HepG2 (cell line): Measurements from ENCODE around the gene GNL1. TPM values are rescaled to one million over a fixed set of nuclear protein-coding genes. Genes with fewer than 3 reads are reported as not detected.

Experiments
- BRCA1 ChIP-seq: sonication (generic); formaldehyde crosslinking; IDR thresholded peaks from 2 replicates; pipeline ENCODE4 v1.4.0; 2020; ENCODE audit warnings: missing genetic modification reagents
- ELF1 ChIP-seq: sonication (generic); formaldehyde crosslinking; IDR thresholded peaks from 2 replicates; pipeline ENCODE4 v1.4.0; 2020; ENCODE audit warnings: missing genetic modification reagents
- HNRNPL ChIP-seq: fragments of 200-400 bp; formaldehyde crosslinking; IDR thresholded peaks from 2 replicates; pipeline ENCODE4 v1.6.1; 2017; ENCODE audit warnings: mild to moderate bottlenecking, low read depth, low read length
- KAT8 ChIP-seq: IDR thresholded peaks from 2 replicates; pipeline ENCODE4 v1.6.1; 2016; ENCODE audit warnings: missing genetic modification reagents, missing compliant biosample characterization
- NFIB ChIP-seq: sonication (generic); formaldehyde crosslinking; IDR thresholded peaks from 2 replicates; pipeline ENCODE4 v1.9.0; 2021; ENCODE audit warnings: missing genetic modification reagents, mild to moderate bottlenecking, borderline replicate concordance
- ZNF354B ChIP-seq: sonication (generic); formaldehyde crosslinking; IDR thresholded peaks from 2 replicates; pipeline ENCODE4 v1.8.0; 2022; ENCODE audit warnings: mild to moderate bottlenecking, missing genetic modification reagents
- ZNF484 ChIP-seq: sonication (generic); formaldehyde crosslinking; IDR thresholded peaks from 2 replicates; pipeline ENCODE4 v1.5.1; 2020; ENCODE audit warnings: mild to moderate bottlenecking, low read depth, missing genetic modification reagents, borderline replicate concordance
- ZNF572 ChIP-seq: sonication (generic); formaldehyde crosslinking; IDR thresholded peaks from 2 replicates; pipeline ENCODE4 v1.5.1; 2020; ENCODE audit warnings: mild to moderate bottlenecking, missing genetic modification reagents
- ZNF619 ChIP-seq: sonication (generic); formaldehyde crosslinking; IDR thresholded peaks from 2 replicates; pipeline ENCODE4 v1.4.0; 2020; ENCODE audit warnings: mild to moderate bottlenecking, missing genetic modification reagents
- ZNF7 ChIP-seq: IDR thresholded peaks from 2 replicates; pipeline ENCODE4 v1.6.1; 2016; ENCODE audit warnings: missing biosample characterization, missing genetic modification reagents
- ZNF777 ChIP-seq: sonication (generic); formaldehyde crosslinking; IDR thresholded peaks from 2 replicates; pipeline ENCODE4 v1.4.0; 2020; ENCODE audit warnings: missing genetic modification reagents
- polyA plus RNA-seq, 8 experiments: library from polyadenylated mRNA; depleted of rRNA in 3 of 8; stranded (reverse) in 7 of 8; unstranded in 1 of 8; fragments of >200 nt; fragmentation: Illumina TruSeq in 4 of 8; extraction: Trizol in 4 of 8; gene quantifications; 2 replicates each; pipeline versions ENCODE4 v1.2.1 to v1.2.3, GENCODE V29; 2011 to 2016; ENCODE audit warnings: low read depth in 4 of 8, missing spikeins in 1 of 8, mixed read lengths in 1 of 8; ENCODE audit not compliant: insufficient read depth in 1 of 8
- total RNA-seq, 5 experiments: library from RNA; depleted of rRNA; stranded (reverse); fragments of >200 nt; fragmentation: Illumina TruSeq; extraction: Trizol; gene quantifications; 2 replicates each; pipeline ENCODE4 v1.2.3, GENCODE V29; 2016; ENCODE audit warnings: low read depth in 1 of 5
- TF ChIP-seq, protein P1 (sequence below): sonication (generic); formaldehyde crosslinking; conservative IDR thresholded peaks from 2 replicates; pipeline ENCODE4 v1.4.0; 2020; ENCODE audit warnings: mild to moderate bottlenecking, missing genetic modification reagents, moderate library complexity
- TF ChIP-seq, protein P2 (sequence below): sonication (generic); formaldehyde crosslinking; IDR thresholded peaks from 2 replicates; pipeline ENCODE4 v1.4.0; 2020; ENCODE audit warnings: missing genetic modification reagents; ENCODE audit errors: not compliant biosample characterization
- TF ChIP-seq, protein P3 (sequence below): sonication (generic); formaldehyde crosslinking; IDR thresholded peaks from 2 replicates; pipeline ENCODE4 v1.5.1; 2020; ENCODE audit warnings: missing genetic modification reagents, mild to moderate bottlenecking, borderline replicate concordance
- TF ChIP-seq, protein P4 (sequence below): sonication (generic); formaldehyde crosslinking; IDR thresholded peaks from 2 replicates; pipeline ENCODE4 v1.5.0; 2020; ENCODE audit warnings: mild to moderate bottlenecking, missing genetic modification reagents, borderline replicate concordance

GNL1 gene
- total and polyA plus RNA-seq, 2 of the 13 experiments (the other 11 are each of a cell fraction or from before 2014, with no cell fraction given), result 35.0 to 55.6 TPM

DNA sequence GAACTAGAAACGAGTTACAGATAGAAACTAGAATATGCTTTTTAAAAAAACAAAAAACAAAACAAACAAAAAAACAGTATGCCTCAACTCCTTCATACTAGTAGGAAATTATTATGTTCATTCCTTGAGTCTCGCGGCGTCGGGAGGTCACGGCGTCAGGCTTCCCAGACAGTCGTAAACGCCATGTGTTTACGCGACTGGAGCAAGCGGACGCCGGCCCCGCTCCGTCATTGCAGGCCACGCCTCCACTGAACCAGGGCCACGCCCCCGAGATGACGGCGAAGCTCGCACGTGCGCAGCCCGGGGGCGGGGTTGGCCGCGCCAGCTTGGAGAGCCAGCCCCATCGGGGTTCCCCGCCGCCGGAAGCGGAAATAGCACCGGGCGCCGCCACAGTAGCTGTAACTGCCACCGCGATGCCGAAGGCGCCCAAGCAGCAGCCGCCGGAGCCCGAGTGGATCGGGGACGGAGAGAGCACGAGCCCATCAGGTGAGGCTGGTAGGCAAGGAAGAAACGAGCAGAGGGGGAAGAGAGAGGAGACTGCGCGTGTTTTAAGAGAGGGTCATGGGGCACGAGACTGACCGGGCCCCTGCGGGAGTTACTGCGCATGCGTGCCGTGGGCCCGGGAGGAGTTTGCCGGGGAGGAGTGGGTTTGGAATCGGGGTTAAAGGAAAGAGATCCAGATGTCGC lies 14.9 kb upstream of the GNL1 start, which contains the start of gene ABCF1 (continued):
- TF ChIP-seq, protein P1, sequence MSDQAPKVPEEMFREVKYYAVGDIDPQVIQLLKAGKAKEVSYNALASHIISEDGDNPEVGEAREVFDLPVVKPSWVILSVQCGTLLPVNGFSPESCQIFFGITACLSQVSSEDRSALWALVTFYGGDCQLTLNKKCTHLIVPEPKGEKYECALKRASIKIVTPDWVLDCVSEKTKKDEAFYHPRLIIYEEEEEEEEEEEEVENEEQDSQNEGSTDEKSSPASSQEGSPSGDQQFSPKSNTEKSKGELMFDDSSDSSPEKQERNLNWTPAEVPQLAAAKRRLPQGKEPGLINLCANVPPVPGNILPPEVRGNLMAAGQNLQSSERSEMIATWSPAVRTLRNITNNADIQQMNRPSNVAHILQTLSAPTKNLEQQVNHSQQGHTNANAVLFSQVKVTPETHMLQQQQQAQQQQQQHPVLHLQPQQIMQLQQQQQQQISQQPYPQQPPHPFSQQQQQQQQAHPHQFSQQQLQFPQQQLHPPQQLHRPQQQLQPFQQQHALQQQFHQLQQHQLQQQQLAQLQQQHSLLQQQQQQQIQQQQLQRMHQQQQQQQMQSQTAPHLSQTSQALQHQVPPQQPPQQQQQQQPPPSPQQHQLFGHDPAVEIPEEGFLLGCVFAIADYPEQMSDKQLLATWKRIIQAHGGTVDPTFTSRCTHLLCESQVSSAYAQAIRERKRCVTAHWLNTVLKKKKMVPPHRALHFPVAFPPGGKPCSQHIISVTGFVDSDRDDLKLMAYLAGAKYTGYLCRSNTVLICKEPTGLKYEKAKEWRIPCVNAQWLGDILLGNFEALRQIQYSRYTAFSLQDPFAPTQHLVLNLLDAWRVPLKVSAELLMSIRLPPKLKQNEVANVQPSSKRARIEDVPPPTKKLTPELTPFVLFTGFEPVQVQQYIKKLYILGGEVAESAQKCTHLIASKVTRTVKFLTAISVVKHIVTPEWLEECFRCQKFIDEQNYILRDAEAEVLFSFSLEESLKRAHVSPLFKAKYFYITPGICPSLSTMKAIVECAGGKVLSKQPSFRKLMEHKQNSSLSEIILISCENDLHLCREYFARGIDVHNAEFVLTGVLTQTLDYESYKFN, result peak; percentile 67
- peak; percentile 87; the same call in 1 of the 2 replicates for TF ChIP-seq ZNF572 (CRISPR knock-in tag)
- TF ChIP-seq ZNF354B (CRISPR knock-in tag), result no peak
- peak; percentile 94 for TF ChIP-seq ELF1 (CRISPR knock-in tag)
- TF ChIP-seq ZNF777, result peak; percentile 64; the same call in 1 of the 2 replicates
- TF ChIP-seq, protein P2, sequence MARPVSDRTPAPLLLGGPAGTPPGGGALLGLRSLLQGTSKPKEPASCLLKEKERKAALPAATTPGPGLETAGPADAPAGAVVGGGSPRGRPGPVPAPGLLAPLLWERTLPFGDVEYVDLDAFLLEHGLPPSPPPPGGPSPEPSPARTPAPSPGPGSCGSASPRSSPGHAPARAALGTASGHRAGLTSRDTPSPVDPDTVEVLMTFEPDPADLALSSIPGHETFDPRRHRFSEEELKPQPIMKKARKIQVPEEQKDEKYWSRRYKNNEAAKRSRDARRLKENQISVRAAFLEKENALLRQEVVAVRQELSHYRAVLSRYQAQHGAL, result no peak
- TF ChIP-seq BRCA1, result no peak; the same call in 1 of the 2 replicates
- no peak for TF ChIP-seq ZNF484 (CRISPR knock-in tag)
- TF ChIP-seq HNRNPL, result 0 out of 2 replicates have a peak, but pooled peaks have one; percentile 41
- TF ChIP-seq, protein P3, sequence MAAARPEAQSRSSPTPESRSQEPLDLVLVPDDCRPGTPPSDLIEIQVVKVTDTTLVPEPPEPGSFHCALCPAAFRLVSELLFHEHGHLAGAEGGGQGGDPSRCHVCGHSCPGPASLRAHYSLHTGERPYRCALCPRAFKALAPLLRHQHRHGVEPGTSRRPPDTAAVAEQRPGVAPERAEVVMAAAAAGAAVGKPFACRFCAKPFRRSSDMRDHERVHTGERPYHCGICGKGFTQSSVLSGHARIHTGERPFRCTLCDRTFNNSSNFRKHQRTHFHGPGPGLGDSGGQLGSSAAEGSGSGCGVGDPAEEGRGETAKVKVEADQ, result peak; percentile 96
- TF ChIP-seq, protein P4, sequence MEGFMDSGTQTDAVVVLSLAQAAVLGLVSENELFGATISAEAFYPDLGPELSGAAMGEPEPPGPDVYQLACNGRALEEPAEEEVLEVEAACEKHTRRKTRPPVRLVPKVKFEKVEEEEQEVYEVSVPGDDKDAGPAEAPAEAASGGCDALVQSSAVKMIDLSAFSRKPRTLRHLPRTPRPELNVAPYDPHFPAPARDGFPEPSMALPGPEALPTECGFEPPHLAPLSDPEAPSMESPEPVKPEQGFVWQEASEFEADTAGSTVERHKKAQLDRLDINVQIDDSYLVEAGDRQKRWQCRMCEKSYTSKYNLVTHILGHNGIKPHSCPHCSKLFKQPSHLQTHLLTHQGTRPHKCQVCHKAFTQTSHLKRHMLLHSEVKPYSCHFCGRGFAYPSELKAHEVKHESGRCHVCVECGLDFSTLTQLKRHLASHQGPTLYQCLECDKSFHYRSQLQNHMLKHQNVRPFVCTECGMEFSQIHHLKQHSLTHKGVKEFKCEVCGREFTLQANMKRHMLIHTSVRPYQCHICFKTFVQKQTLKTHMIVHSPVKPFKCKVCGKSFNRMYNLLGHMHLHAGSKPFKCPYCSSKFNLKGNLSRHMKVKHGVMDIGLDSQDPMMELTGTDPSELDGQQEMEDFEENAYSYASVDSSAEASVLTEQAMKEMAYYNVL (CRISPR knock-in tag), result peak; percentile 31; the same call in 1 of the 2 replicates
- peak; percentile 99 for TF ChIP-seq KAT8 (CRISPR knock-in tag)
- TF ChIP-seq ZNF619 (CRISPR knock-in tag), result peak; percentile 40; the same call in 1 of the 2 replicates
- TF ChIP-seq ZNF7 (CRISPR knock-in tag), result no peak
- no peak for TF ChIP-seq NFIB
